ENCODE data around the gene TSTD1.

DNA sequence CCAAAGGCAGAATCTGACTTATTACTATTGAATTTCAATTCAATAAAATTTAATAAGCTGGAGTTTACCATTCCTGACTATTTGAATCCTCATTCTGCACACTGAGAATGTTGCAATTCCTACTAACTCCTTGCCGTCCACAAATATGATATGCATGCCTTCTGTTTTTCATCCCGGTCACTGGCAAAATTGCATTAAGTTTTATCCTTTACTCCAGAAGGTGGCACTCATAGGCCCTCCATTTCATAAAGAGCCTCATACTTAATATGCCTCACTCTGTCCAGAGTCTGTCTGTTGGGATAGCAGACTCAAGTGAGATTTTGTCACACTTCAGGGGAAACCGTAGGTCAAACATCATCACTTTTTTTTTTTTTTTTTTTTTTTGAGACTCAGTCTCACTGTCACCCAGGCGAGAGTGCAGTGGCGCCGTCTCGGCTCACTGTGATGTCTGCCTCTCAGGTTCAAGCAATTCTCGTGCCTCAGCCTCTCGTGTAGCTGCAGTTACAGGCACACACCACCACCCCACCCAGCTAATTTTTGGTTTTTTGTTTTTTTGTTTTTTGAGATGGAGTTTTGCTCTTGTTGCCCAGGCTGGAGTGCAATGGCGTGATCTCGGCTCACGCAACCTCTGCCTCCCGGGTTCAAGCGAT is 45.1 kb downstream of the TSTD1 start:
- TF ChIP-seq, protein P1, sequence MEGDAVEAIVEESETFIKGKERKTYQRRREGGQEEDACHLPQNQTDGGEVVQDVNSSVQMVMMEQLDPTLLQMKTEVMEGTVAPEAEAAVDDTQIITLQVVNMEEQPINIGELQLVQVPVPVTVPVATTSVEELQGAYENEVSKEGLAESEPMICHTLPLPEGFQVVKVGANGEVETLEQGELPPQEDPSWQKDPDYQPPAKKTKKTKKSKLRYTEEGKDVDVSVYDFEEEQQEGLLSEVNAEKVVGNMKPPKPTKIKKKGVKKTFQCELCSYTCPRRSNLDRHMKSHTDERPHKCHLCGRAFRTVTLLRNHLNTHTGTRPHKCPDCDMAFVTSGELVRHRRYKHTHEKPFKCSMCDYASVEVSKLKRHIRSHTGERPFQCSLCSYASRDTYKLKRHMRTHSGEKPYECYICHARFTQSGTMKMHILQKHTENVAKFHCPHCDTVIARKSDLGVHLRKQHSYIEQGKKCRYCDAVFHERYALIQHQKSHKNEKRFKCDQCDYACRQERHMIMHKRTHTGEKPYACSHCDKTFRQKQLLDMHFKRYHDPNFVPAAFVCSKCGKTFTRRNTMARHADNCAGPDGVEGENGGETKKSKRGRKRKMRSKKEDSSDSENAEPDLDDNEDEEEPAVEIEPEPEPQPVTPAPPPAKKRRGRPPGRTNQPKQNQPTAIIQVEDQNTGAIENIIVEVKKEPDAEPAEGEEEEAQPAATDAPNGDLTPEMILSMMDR (IDR thresholded peaks at IDR 0.05 in 2 of 3, conservative IDR thresholded peaks at IDR 0.05 in 1 of 3; ENCODE audit: control insufficient read depth in 2 of 3, extremely low read depth in 1 of 3, insufficient read depth in 1 of 3, low read depth in 3 of 3, low read length in 3 of 3), result peak; percentile 21 to 45 (median 23); a peak in 3 of 6 replicates
- TF ChIP-seq, protein P2, sequence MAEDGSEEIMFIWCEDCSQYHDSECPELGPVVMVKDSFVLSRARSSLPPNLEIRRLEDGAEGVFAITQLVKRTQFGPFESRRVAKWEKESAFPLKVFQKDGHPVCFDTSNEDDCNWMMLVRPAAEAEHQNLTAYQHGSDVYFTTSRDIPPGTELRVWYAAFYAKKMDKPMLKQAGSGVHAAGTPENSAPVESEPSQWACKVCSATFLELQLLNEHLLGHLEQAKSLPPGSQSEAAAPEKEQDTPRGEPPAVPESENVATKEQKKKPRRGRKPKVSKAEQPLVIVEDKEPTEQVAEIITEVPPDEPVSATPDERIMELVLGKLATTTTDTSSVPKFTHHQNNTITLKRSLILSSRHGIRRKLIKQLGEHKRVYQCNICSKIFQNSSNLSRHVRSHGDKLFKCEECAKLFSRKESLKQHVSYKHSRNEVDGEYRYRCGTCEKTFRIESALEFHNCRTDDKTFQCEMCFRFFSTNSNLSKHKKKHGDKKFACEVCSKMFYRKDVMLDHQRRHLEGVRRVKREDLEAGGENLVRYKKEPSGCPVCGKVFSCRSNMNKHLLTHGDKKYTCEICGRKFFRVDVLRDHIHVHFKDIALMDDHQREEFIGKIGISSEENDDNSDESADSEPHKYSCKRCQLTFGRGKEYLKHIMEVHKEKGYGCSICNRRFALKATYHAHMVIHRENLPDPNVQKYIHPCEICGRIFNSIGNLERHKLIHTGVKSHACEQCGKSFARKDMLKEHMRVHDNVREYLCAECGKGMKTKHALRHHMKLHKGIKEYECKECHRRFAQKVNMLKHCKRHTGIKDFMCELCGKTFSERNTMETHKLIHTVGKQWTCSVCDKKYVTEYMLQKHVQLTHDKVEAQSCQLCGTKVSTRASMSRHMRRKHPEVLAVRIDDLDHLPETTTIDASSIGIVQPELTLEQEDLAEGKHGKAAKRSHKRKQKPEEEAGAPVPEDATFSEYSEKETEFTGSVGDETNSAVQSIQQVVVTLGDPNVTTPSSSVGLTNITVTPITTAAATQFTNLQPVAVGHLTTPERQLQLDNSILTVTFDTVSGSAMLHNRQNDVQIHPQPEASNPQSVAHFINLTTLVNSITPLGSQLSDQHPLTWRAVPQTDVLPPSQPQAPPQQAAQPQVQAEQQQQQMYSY (CRISPR knock-in tag; IDR thresholded peaks at IDR 0.05), result no peak
- TF ChIP-seq YBX1 (IDR thresholded peaks at IDR 0.05) (no peak), TBL1XR1 (IDR thresholded peaks at IDR 0.05; ENCODE audit: low read depth, low read length) (no peak), SIN3A (IDR thresholded peaks at IDR 0.05; ENCODE audit: low read depth, low read length) (no peak), POLR2AphosphoS5 (IDR thresholded peaks at IDR 0.05; ENCODE audit: low read length) (no peak), EGR1 (IDR thresholded peaks at IDR 0.05; ENCODE audit: borderline replicate concordance in 1 of 2, low read depth in 2 of 2, low read length in 2 of 2) (no peak), POLR2AphosphoS2 (IDR thresholded peaks at IDR 0.05; ENCODE audit: low read depth, low read length) (no peak), TARDBP (IDR thresholded peaks at IDR 0.05; ENCODE audit: borderline replicate concordance) (no peak), JUND (IDR thresholded peaks at IDR 0.05; ENCODE audit: low read depth, low read length) (no peak), ASH2L (IDR thresholded peaks at IDR 0.05; ENCODE audit: borderline replicate concordance, low read depth) (no peak), EZH2 (IDR thresholded peaks at IDR 0.05; ENCODE audit: borderline replicate concordance, control insufficient read depth, low read depth, low read length) (no peak)
- TF ChIP-seq, protein P3, sequence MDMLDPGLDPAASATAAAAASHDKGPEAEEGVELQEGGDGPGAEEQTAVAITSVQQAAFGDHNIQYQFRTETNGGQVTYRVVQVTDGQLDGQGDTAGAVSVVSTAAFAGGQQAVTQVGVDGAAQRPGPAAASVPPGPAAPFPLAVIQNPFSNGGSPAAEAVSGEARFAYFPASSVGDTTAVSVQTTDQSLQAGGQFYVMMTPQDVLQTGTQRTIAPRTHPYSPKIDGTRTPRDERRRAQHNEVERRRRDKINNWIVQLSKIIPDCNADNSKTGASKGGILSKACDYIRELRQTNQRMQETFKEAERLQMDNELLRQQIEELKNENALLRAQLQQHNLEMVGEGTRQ (IDR thresholded peaks at IDR 0.05; ENCODE audit: borderline replicate concordance, low read depth, low read length), result no peak
- TF ChIP-seq, protein P4, sequence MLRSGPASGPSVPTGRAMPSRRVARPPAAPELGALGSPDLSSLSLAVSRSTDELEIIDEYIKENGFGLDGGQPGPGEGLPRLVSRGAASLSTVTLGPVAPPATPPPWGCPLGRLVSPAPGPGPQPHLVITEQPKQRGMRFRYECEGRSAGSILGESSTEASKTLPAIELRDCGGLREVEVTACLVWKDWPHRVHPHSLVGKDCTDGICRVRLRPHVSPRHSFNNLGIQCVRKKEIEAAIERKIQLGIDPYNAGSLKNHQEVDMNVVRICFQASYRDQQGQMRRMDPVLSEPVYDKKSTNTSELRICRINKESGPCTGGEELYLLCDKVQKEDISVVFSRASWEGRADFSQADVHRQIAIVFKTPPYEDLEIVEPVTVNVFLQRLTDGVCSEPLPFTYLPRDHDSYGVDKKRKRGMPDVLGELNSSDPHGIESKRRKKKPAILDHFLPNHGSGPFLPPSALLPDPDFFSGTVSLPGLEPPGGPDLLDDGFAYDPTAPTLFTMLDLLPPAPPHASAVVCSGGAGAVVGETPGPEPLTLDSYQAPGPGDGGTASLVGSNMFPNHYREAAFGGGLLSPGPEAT (IDR thresholded peaks at IDR 0.05; ENCODE audit: low read depth), result no peak
